A549 (cell line): ENCODE measurements around the gene CYP1A2. TPM values are rescaled to one million over a fixed set of nuclear protein-coding genes. Genes with fewer than 3 reads are reported as not detected.

Experiments used
- ATAC-seq, 2 experiments: fragments of 200-7000 bp in 1 of 2; fragments of >200 bp in 1 of 2; cut with Nextera tagmentation in 1 of 2; cut with Tn5 transposase in 1 of 2; 3 replicates each; pipeline versions ENCODE4 v1.8.0 to v1.9.1; 2018 to 2020; ENCODE audit warnings: mild to moderate bottlenecking in 1 of 2, moderate library complexity in 1 of 2
- CTCF ChIA-PET: fragments of 300-600 bp; sonication (Branson Sonifier 250); formaldehyde crosslinking; extraction: SDS; loops from one replicate; lab custom pipeline; 2021; ENCODE audit warnings: antibody characterized with exemption, inconsistent platforms; lab: Yijun Ruan, JAX
- POLR2A ChIA-PET: fragments of 350-600 bp; formaldehyde crosslinking; extraction: SDS; loops from one replicate; lab custom pipeline; 2021; ENCODE audit warnings: antibody characterized with exemption, inconsistent platforms; lab: Yijun Ruan, JAX
- DNase-seq, 2 experiments: peaks; one replicate each; pipeline versions ENCODE4 v3.0.0 to v3.0.0-alpha.2; 2011 to 2016; ENCODE audit warnings: low read depth in 1 of 2, low spot score in 1 of 2
- FAIRE-seq: peaks from 2 replicates; lab custom pipeline; 2011; peaks lifted over from hg19 to GRCh38; lab: Jason Lieb, UNC
- H3K27ac ChIP-seq, 2 experiments: fragments of >200 bp; sonication (Bioruptor Twin); formaldehyde crosslinking; 3 replicates each; pipeline ENCODE4 v1.5.1; 2016 to 2017
- H3K4me1 ChIP-seq: fragments of >200 bp; sonication (Bioruptor Twin); formaldehyde crosslinking; 3 replicates; pipeline ENCODE4 v1.6.1; 2016
- H3K4me2 ChIP-seq: fragments of >200 bp; sonication (Bioruptor Twin); formaldehyde crosslinking; 3 replicates; pipeline ENCODE4 v1.6.1; 2016
- H3K4me3 ChIP-seq: fragments of >200 bp; sonication (Bioruptor Twin); formaldehyde crosslinking; 3 replicates; pipeline ENCODE4 v1.5.1; 2016
- H3K9me3 ChIP-seq: fragments of >200 bp; sonication (Bioruptor Twin); formaldehyde crosslinking; 3 replicates; pipeline ENCODE4 v1.6.1; 2016
- ATOH8 ChIP-seq: fragments of 250-450 bp; sonication (Bioruptor Pico); IDR thresholded peaks from 2 replicates; pipeline ENCODE4 v1.5.0; 2020; ENCODE audit warnings: low read depth, mild to moderate bottlenecking, moderate library complexity
- CBX2 ChIP-seq: fragments of 200-600 bp; sonication (generic); IDR thresholded peaks from 2 replicates; pipeline ENCODE4 v1.6.1; 2016; ENCODE audit warnings: low read depth, mild to moderate bottlenecking, borderline replicate concordance
- CEBPB ChIP-seq, 2 experiments: fragments of >200 bp in 1 of 2; sonication (Bioruptor Twin) in 1 of 2; formaldehyde crosslinking in 1 of 2; IDR thresholded peaks; 2 replicates each; pipeline ENCODE4 v1.6.1; 2012 to 2016
- E2F6 ChIP-seq: IDR thresholded peaks from 2 replicates; pipeline ENCODE4 v1.6.1; 2012; ENCODE audit warnings: low read depth, borderline replicate concordance
- FOSL2 ChIP-seq, 2 experiments: fragments of 450-650 bp in 1 of 2; fragments of >200 bp in 1 of 2; sonication (Bioruptor Twin) in 1 of 2; formaldehyde crosslinking; IDR thresholded peaks; 2 replicates each; pipeline versions ENCODE4 v1.5.0 to v1.6.1; 2016 to 2020; ENCODE audit warnings: mild to moderate bottlenecking in 1 of 2, moderate library complexity in 1 of 2
- HDAC2 ChIP-seq: fragments of 200-600 bp; sonication (generic); IDR thresholded peaks from 2 replicates; pipeline ENCODE4 v1.6.1; 2016
- HEYL ChIP-seq: fragments of 250-450 bp; sonication (Bioruptor Pico); IDR thresholded peaks from 2 replicates; pipeline ENCODE4 v1.8.0; 2021; ENCODE audit warnings: mild to moderate bottlenecking, moderate library complexity
- JUN ChIP-seq, 2 experiments: fragments of >200 bp; sonication (Bioruptor Twin); formaldehyde crosslinking; IDR thresholded peaks; 2 replicates in 1 of 2; 3 replicates in 1 of 2; pipeline ENCODE4 v1.6.1; 2016 to 2017
- JUNB ChIP-seq: fragments of >200 bp; sonication (Bioruptor Twin); formaldehyde crosslinking; IDR thresholded peaks from 2 replicates; pipeline ENCODE4 v1.6.1; 2016
- KDM1A ChIP-seq: fragments of 200-600 bp; sonication (generic); IDR thresholded peaks from 2 replicates; pipeline ENCODE4 v1.6.1; 2016; ENCODE audit warnings: low read depth, mild to moderate bottlenecking
- MAFK ChIP-seq: fragments of 450-650 bp; IDR thresholded peaks from 2 replicates; pipeline ENCODE4 v1.6.1; 2014; ENCODE audit not compliant: partially characterized antibody
- NFE2L2 ChIP-seq: fragments of 150-350 bp; conservative IDR thresholded peaks from 2 replicates; pipeline ENCODE4 v1.6.1; 2014; ENCODE audit warnings: low read length
- POLR2AphosphoS2 ChIP-seq: conservative IDR thresholded peaks from 2 replicates; pipeline ENCODE4 v1.6.1; 2012; ENCODE audit warnings: low read length, improper control_type of control experiment, inconsistent platforms
- RAD21 ChIP-seq, 2 experiments: fragments of >200 bp in 1 of 2; sonication (Bioruptor Twin) in 1 of 2; formaldehyde crosslinking in 1 of 2; IDR thresholded peaks in 1 of 2; conservative IDR thresholded peaks in 1 of 2; 2 replicates in 1 of 2; 3 replicates in 1 of 2; pipeline ENCODE4 v1.6.1; 2012 to 2018; ENCODE audit warnings: inconsistent platforms in 1 of 2
- RARB ChIP-seq: fragments of 250-450 bp; sonication (Bioruptor Pico); IDR thresholded peaks from 2 replicates; pipeline ENCODE4 v1.8.0; 2021; ENCODE audit warnings: mild to moderate bottlenecking, moderate library complexity
- REST ChIP-seq: fragments of 200-600 bp; sonication (generic); IDR thresholded peaks from 2 replicates; pipeline ENCODE4 v1.6.1; 2016; ENCODE audit warnings: antibody characterized with exemption, mild to moderate bottlenecking, moderate library complexity
- RFX5 ChIP-seq: fragments of 450-650 bp; IDR thresholded peaks from 2 replicates; pipeline ENCODE4 v1.7.1; 2014; ENCODE audit warnings: antibody characterized with exemption, mild to moderate bottlenecking, moderate library complexity
- SMC3 ChIP-seq: fragments of >200 bp; sonication (Bioruptor Twin); formaldehyde crosslinking; IDR thresholded peaks from 3 replicates; pipeline ENCODE4 v1.6.1; 2018; ENCODE audit warnings: inconsistent platforms
- SREBF2 ChIP-seq: fragments of 450-650 bp; IDR thresholded peaks from 2 replicates; pipeline ENCODE4 v1.6.1; 2014; ENCODE audit warnings: mild to moderate bottlenecking, moderate library complexity
- USF2 ChIP-seq: fragments of 450-650 bp; IDR thresholded peaks from 2 replicates; pipeline ENCODE4 v1.6.1; 2014; ENCODE audit warnings: antibody characterized with exemption
- WGBS: methylation state at CpG from one replicate; pipeline ENCODE4 v1.1.6; 2017; ENCODE audit errors: missing lambda C conversion rate; 5-methylcytosine and 5-hydroxymethylcytosine counted together
- polyA plus RNA-seq, 4 experiments: library from polyadenylated mRNA; depleted of rRNA in 3 of 4; stranded (reverse); fragments of >200 nt; fragmentation: RNase III in 1 of 4; extraction: RNeasy Plus Mini Kit Qiagen cat#74134 plus additional on column Dnase treatment in 1 of 4; gene quantifications; 2 replicates in 3 of 4; 3 replicates in 1 of 4; pipeline ENCODE4 v1.2.3, GENCODE V29; 2011 to 2017

CYP1A2 gene
- polyA plus RNA-seq, 2 of the 4 experiments (the other 2 are of a cell fraction) = not detected

GRCh38 chr15:74793135-74794028 is 44.7 kb downstream of the CYP1A2 start:
- Histone ChIP-seq H3K9me3 (no peaks in the 10 kb centered on the region), H3K4me3 (no peak overlapping the region), H3K4me1 (peaks cover 17% of the 10 kb centered on the region; the same call in 1 of the 3 replicates), H3K4me2 (no peak overlapping the region), H3K27ac (no peak overlapping the region)
- POLR2A ChIA-PET = no interaction called here
- CTCF ChIA-PET = interaction anchor here (1.3 to 66.7 kb wide), 5 partner anchors 3 to 162 kb away, joined by 4 to 1908 read pairs (median 14); partner anchors contain the start of genes CPLX3, CSK, LMAN1L and ULK3
- ATAC-seq (peak in 1 of 2 experiments; percentile 27; a peak in 1 of 6 replicates), DNase-seq (no peak), FAIRE-seq (no peak)
- 79% methylated on average over 12 of the region's 12 CpGs for WGBS
- no peak for TF ChIP-seq REST
- TF ChIP-seq CEBPB (IDR thresholded peaks at IDR 0.05) = no peak
- TF ChIP-seq KDM1A = no peak
- no peak for TF ChIP-seq E2F6
- no peak for TF ChIP-seq JUNB
- no peak for TF ChIP-seq FOSL2 (IDR thresholded peaks at IDR 0.05)
- no peak for TF ChIP-seq FOSL2 (CRISPR knock-in tag; IDR thresholded peaks at IDR 0.05)
- no peak for TF ChIP-seq RARB (CRISPR knock-in tag)
- no peak for TF ChIP-seq JUN (IDR thresholded peaks at IDR 0.05)
- no peak for TF ChIP-seq POLR2AphosphoS2
- TF ChIP-seq SREBF2 = no peak

GRCh38 chr15:74794248-74794969 is 45.8 kb downstream of the CYP1A2 start:
- DNase-seq (no peak), ATAC-seq (no peak), FAIRE-seq (no peak)
- TF ChIP-seq CBX2 (no peak), HEYL (CRISPR knock-in tag) (no peak), RAD21 (conservative IDR thresholded peaks at IDR 0.05 in 1 of 2, IDR thresholded peaks at IDR 0.05 in 1 of 2) (no peak), HDAC2 (no peak), RFX5 (no peak), USF2 (no peak), SMC3 (no peak), NFE2L2 (no peak), MAFK (no peak), ATOH8 (CRISPR knock-in tag) (no peak), RARB (CRISPR knock-in tag) (no peak)
- H3K4me2 ChIP-seq = no peak overlapping the region
- ChIA-PET POLR2A (no interaction called here), CTCF (interaction anchor here (1.3 to 66.7 kb wide), 5 partner anchors 4 to 163 kb away, joined by 4 to 1908 read pairs (median 14); partner anchors contain the start of genes CPLX3, CSK, LMAN1L and ULK3)
- no peak overlapping the region for H3K27ac ChIP-seq
- H3K9me3 ChIP-seq = no peaks in the 10 kb centered on the region
- H3K4me3 ChIP-seq = no peak overlapping the region
- H3K4me1 ChIP-seq = peaks cover 11% of the 10 kb centered on the region; the same call in 1 of the 3 replicates
- WGBS = 91% methylated on average over 6 of the region's 9 CpGs
